Amniotic epithelial cell (primary cell): ENCODE results near the gene GUCY2D.

ENCODE experiments used
- DNase-seq: peaks from one replicate; pipeline ENCODE4 v3.0.0-alpha.2; 2010; ENCODE audit warnings: low read depth

Gene GUCY2D

GRCh38 chr17:8064561-8065019 lies 62.2 kb downstream of the GUCY2D start:
- DNase-seq, result no peak

- DNase-seq, result no peak
Measured at GRCh38 chr17:8066841-8067775, 64.7 kb downstream of the GUCY2D start.

GRCh38 chr17:8067806-8068205 lies 65.4 kb downstream of the GUCY2D start:
- DNase-seq, result no peak

- no peak for DNase-seq
Measured at GRCh38 chr17:8068736-8069586, 66.5 kb downstream of the GUCY2D start.

- DNase-seq, result no peak
Measured at GRCh38 chr17:8069587-8069860, 67.1 kb downstream of the GUCY2D start.
